Globus pallidus (tissue), 1 donor: ENCODE data around the gene EPB41L5.

Experiments used
- DNase-seq: peaks from one replicate; pipeline ENCODE4 v3.0.0-alpha.2; 2015; ENCODE audit warnings: low spot score

EPB41L5 gene

DNA sequence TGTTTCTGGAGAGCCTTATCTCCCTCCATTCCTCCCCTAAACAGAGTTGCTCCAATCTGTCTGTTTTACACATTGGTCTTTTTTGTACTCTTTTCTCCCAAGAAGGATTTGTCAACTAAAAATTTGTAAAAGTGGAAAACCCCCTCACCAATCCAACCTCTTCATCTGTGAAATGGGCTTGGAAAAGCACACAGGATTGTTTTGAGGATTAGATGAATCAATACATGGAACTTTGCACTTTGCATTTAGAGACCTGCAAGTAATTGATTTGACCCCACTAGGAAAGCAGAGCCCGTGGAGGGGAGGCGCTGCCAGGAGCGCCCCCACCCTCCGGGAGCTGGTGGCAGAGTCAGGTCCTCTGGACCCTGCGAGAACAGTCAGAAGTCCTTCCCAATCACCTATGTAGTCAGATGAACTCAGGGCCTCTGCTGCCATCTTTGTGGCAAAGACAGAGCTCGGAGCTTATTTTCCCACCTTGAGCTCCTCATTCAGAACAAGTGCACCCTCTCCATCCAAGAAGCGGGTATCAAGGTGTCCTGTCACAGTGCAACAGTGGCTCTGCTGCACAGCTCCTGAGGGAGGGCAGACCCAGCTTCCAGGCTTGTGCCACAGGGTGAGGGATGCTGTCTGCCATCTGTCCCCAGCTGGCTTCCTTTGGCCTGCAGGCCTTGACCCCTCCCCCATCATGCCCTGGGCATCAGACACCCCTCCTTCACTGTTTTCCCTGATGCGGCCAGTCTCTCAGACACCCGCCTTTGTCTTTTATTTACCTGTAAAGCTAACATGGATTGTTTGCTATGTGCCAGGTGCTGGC is 212.1 kb downstream of the EPB41L5 start:
- DNase-seq = no peak

DNA sequence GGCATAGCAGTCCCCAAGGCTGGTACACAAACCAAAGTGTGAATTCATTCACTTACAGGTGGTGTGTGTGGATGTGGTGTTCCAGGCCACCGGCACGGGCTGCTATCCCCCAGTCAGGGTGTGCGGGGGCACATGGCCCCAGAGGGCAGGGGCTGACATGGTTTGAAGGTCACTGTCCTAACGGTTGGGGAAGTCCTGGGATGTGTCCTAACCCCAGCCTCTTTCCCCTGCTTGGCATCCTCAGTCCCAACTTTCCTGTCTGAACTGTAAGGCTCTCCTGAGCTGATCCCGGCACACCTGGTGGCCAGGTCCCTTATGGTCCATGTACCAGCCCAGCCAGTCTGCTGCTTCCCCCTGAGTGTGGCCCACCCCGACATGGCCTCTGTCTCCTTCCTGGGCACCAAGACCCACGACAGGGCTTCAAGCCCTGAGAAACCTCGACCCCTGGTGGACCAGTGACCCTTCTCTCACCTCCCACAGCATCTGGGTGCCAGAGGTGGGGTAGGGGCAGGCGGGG is 212.7 kb downstream of the EPB41L5 start:
- DNase-seq = no peak

DNA sequence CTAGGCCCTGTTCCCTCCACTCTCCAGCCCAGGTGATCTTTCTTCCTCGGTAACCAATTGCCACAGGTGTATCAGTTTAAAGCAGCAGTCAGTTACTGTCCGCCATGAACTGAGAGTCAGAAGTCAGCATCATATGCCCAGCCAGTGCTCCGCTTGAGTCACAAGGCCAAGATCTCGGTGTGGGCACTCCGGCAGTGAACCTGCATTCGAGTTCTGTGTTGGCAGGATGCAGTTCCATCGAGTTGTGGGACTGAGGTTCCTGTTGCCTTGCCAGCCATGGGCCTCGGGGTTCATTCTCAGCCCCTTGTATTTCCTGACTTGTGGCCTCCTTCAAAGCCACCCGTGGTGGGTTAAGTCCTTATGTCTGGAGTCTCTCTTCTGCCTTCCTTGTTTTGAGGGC is 213.4 kb downstream of the EPB41L5 start:
- no peak for DNase-seq

DNA sequence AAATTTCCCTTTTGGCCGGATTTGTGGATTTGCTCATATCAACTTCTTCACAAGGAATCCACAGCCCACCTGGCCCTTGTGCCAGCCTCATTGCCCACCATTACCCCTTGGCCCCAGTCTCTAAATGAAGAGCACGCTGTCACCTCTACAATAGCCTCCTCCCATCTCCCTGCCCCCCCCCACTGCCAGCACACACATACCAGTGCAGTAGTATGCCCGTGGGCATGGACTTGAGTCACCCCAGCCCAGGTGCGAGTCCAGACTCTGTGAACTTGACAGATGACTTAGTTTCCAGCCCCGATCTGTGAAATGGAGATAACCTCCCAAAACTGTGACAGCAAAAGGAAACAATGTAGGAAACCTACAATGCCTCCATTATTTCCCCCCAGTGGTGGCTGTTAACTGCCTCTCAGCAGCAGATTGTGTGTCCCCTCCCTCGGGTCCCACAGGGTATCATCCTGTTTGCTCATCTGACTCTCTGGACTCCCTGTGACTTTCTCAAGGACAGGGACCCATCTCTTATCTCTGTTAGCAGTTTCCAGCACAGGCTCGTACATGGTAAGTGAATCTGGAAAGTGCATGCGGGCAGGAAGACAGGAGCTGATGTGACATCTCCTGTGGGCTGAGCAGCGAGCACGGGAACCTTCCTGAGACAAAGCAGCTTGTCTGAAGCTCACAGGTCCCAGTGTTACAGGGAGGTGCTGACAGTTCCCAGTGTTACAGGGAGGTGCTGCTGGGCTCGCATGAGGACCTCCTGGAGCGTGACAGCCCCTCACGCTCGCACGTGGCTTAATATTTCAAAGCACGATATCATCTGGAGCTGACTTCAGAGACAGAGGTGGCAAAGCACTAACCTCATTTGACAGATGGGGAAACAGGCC is 214.5 kb downstream of the EPB41L5 start:
- no peak for DNase-seq

DNA sequence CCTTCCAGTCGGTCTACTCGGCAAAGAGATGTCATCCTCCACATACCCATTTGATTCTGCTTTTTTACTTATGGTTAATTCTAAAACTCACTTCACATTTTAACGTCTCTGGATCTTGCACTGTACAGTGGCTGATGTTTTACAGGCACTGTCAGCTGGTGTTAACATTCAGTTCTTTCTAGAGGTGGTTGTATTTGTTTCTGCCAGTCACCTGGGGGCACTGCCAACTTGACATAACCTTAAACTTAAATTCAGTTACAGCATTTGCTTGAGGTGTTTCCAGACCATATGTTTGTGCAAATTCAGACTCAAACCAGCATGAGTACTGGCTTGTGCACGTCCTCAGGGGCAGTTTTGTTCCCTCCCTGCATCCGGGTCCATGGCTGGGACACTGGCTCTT is 215.6 kb downstream of the EPB41L5 start:
- DNase-seq = no peak
